Adrenal gland (tissue), 12 donors: ENCODE data around the gene ACAA2. TPM values are rescaled to one million over a fixed set of nuclear protein-coding genes. Genes with fewer than 3 reads are reported as not detected.

ENCODE experiments used
- DNase-seq, 7 donors: peaks; one replicate each; pipeline ENCODE4 v3.0.0-alpha.2; 2019 to 2020
- H3K27ac ChIP-seq, 5 donors: fragments of 200-600 bp; sonication (generic) in 4 of 5; 1 replicate in 3 of 5; 2 replicates in 2 of 5; pipeline versions ENCODE4 v1.5.1 to v1.8.0; 2016 to 2020; ENCODE audit warnings: mild to moderate bottlenecking in 1 of 5
- H3K27me3 ChIP-seq: fragments of 200-600 bp; 2 replicates; pipeline ENCODE4 v1.8.0; 2021
- H3K36me3 ChIP-seq, 2 donors: fragments of 200-600 bp; replicated peaks in 1 of 2; 1 replicate in 1 of 2; 2 replicates in 1 of 2; pipeline versions ENCODE4 v1.5.1 to v1.8.0; 2018 to 2022
- H3K4me1 ChIP-seq, 2 donors: fragments of 200-600 bp; replicated peaks in 1 of 2; 1 replicate in 1 of 2; 2 replicates in 1 of 2; pipeline versions ENCODE4 v1.5.1 to v1.8.0; 2018 to 2021
- H3K4me3 ChIP-seq, 4 donors: fragments of 200-600 bp; sonication (generic) in 3 of 4; one replicate each; pipeline ENCODE4 v1.5.1; 2016 to 2018
- H3K9me3 ChIP-seq, 3 donors: fragments of 200-600 bp; sonication (generic) in 1 of 3; replicated peaks in 1 of 3; 1 replicate in 2 of 3; 2 replicates in 1 of 3; pipeline versions ENCODE4 v1.5.1 to v1.8.0; 2016 to 2021
- POLR2A ChIP-seq, 2 donors: fragments of 450-650 bp; IDR thresholded peaks; one replicate each; pipeline ENCODE4 v1.6.1; 2017; ENCODE audit warnings: antibody characterized with exemption in 2 of 2, mild to moderate bottlenecking in 2 of 2, moderate library complexity in 1 of 2
- WGBS, 4 donors: extraction: QIAGEN DNeasy Blood & Tissue Kit in 2 of 4; methylation state at CpG; one replicate each; pipeline versions ENCODE4 v1.1.5 to v1.1.7; 2013 to 2017; 5-methylcytosine and 5-hydroxymethylcytosine counted together
- intact Hi-C, 2 donors: fragments of 100-400 bp; cut with DNase I; formaldehyde crosslinking; loops; one replicate each; pipeline versions ENCODE4 v1.14.1 to v1.15.0; 2022 to 2023
- polyA plus RNA-seq, 3 donors: library from polyadenylated mRNA; stranded (reverse); fragments of 200-250 nt in 2 of 3; fragments of 350-450 nt in 1 of 3; fragmentation: Illumina TruSeq in 1 of 3; extraction: RNeasy Lipid Tissue Mini Kit (QIAGEN cat#74804) in 1 of 3; gene quantifications; one replicate each; pipeline ENCODE4 v1.2.3, GENCODE V29; 2013 to 2014
- total RNA-seq, 9 donors: library from RNA; depleted of rRNA in 4 of 9; stranded (reverse); fragments of >200 nt in 4 of 9; fragments of 120-200 nt in 1 of 9; fragmentation: NEBNext Ultra II Directional in 1 of 9; extraction: Animal tissue kit (Norgen Biotek cat#: 25700) in 1 of 9; gene quantifications; one replicate each; pipeline versions ENCODE4 v1.1.0 to v1.2.4, GENCODE V29; 2013 to 2023
- TF ChIP-seq, protein P1 (sequence below), 6 experiments: fragments of 450-650 bp in 4 of 6; fragments of 200-600 bp in 2 of 6; sonication (generic) in 1 of 6; IDR thresholded peaks; 1 replicate in 5 of 6; 2 replicates in 1 of 6; pipeline versions ENCODE4 v1.5.1 to v1.8.0; 2016 to 2021; ENCODE audit warnings: antibody characterized with exemption in 6 of 6, mild to moderate bottlenecking in 2 of 6, moderate library complexity in 1 of 6
- donor health status: healthy with polysubstance abuse.
- donor health status: Bipolar disorder and iron deficiency.
- donor health status: DM: yes; HTN: yes; CAD: no.
- donor health status: DM: no; HTN: no; CAD: no.
- donor health status: DM: no; HTN: no; CAD: no.
- donor health status: DM: yes; HTN: yes; CAD: no.

ACAA2 gene
- total and polyA plus RNA-seq, 12 donors, result 21.4 to 197 (median 105) TPM

GRCh38 chr18:49819071-49819662, 5.8 kb upstream of the ACAA2 start:
- no peaks in the 10 kb centered on the region for H3K27me3 ChIP-seq
- H3K9me3 ChIP-seq, result no peaks in the 10 kb centered on the region
- no peak overlapping the region for H3K27ac ChIP-seq
- intact Hi-C loops, result no loop called here
- no peak for DNase-seq
- TF ChIP-seq, protein P1, sequence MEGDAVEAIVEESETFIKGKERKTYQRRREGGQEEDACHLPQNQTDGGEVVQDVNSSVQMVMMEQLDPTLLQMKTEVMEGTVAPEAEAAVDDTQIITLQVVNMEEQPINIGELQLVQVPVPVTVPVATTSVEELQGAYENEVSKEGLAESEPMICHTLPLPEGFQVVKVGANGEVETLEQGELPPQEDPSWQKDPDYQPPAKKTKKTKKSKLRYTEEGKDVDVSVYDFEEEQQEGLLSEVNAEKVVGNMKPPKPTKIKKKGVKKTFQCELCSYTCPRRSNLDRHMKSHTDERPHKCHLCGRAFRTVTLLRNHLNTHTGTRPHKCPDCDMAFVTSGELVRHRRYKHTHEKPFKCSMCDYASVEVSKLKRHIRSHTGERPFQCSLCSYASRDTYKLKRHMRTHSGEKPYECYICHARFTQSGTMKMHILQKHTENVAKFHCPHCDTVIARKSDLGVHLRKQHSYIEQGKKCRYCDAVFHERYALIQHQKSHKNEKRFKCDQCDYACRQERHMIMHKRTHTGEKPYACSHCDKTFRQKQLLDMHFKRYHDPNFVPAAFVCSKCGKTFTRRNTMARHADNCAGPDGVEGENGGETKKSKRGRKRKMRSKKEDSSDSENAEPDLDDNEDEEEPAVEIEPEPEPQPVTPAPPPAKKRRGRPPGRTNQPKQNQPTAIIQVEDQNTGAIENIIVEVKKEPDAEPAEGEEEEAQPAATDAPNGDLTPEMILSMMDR (IDR thresholded peaks at IDR 0.05), result no peak
- TF ChIP-seq POLR2A (IDR thresholded peaks at IDR 0.05), result no peak
- 93 to 97% (median 94%) methylated on average over 5 of the region's 5 CpGs for WGBS, 4 donors
- H3K4me1 ChIP-seq, result no peaks in the 10 kb centered on the region
- H3K36me3 ChIP-seq, result no peaks in the 10 kb centered on the region
- H3K4me3 ChIP-seq, result no peak overlapping the region

GRCh38 chr18:49817947-49818346, 4.6 kb upstream of the ACAA2 start:
- H3K27me3 ChIP-seq, result no peaks in the 10 kb centered on the region
- no peak for TF ChIP-seq POLR2A (IDR thresholded peaks at IDR 0.05)
- TF ChIP-seq, protein P1 (IDR thresholded peaks at IDR 0.05), result no peak
- H3K9me3 ChIP-seq, result no peaks in the 10 kb centered on the region
- no peak for DNase-seq
- no peak overlapping the region for H3K4me3 ChIP-seq
- intact Hi-C loops, result no loop called here
- WGBS, 4 donors, result 95 to 99% (median 96%) methylated on average over 5 of the region's 5 CpGs
- no peak overlapping the region for H3K27ac ChIP-seq
- H3K4me1 ChIP-seq, result peaks cover 0 to under 1% of the 10 kb centered on the region in 2 donors
- no peaks in the 10 kb centered on the region for H3K36me3 ChIP-seq

- H3K9me3 ChIP-seq, result no peaks in the 10 kb centered on the region
- TF ChIP-seq, protein P1 (IDR thresholded peaks at IDR 0.05), result no peak
- no peak for TF ChIP-seq POLR2A (IDR thresholded peaks at IDR 0.05)
- H3K4me1 ChIP-seq, result peaks cover 5 to 15% of the 10 kb centered on the region in 2 donors
- DNase-seq, result no peak
- no peaks in the 10 kb centered on the region for H3K36me3 ChIP-seq
- no peak overlapping the region for H3K27ac ChIP-seq
- 92 to 96% (median 92%) methylated on average over 4 of the region's 4 CpGs for WGBS, 4 donors
- intact Hi-C loops, result no loop called here
- no peaks in the 10 kb centered on the region for H3K27me3 ChIP-seq
- H3K4me3 ChIP-seq, result no peak overlapping the region
These were observed 2.6 kb upstream of the ACAA2 start for GRCh38 chr18:49815927-49816326.

- peak overlapping the region in 2 of 4 donors; percentile 47 to 60 for H3K4me3 ChIP-seq
- no peaks in the 10 kb centered on the region for H3K9me3 ChIP-seq
- TF ChIP-seq, protein P1 (IDR thresholded peaks at IDR 0.05), result no peak
- TF ChIP-seq POLR2A (IDR thresholded peaks at IDR 0.05), result no peak
- intact Hi-C loops, result no loop called here
- WGBS, 4 donors, result 0 to 1% (median 0%) methylated on average over 4 to 24 of the region's 24 CpGs
- peak; percentile 61 to 84 (median 71) for DNase-seq
- no peaks in the 10 kb centered on the region for H3K36me3 ChIP-seq
- peak overlapping the region in 4 of 5 donors; percentile 52 to 96 (median 86) for H3K27ac ChIP-seq
- H3K4me1 ChIP-seq, result peaks cover 5 to 15% of the 10 kb centered on the region in 2 donors
- H3K27me3 ChIP-seq, result no peaks in the 10 kb centered on the region
These were observed 790 bp upstream of the ACAA2 start for GRCh38 chr18:49814147-49814499.
